ENCODE results near the gene CARS2. TPM values are rescaled to one million over a fixed set of nuclear protein-coding genes. Genes with fewer than 3 reads are reported as not detected.
"Not testable (repeated sequence)": the region's sequence is repeated elsewhere in the genome, so short reads cannot be mapped to it uniquely, and the experiment has no call there.

Gene CARS2
- total RNA-seq, 3 donors from 2014 or later (not counting 1 experiment from before 2014, with no cell fraction given), result 65.3 to 77.3 (median 73.0) TPM

DNA sequence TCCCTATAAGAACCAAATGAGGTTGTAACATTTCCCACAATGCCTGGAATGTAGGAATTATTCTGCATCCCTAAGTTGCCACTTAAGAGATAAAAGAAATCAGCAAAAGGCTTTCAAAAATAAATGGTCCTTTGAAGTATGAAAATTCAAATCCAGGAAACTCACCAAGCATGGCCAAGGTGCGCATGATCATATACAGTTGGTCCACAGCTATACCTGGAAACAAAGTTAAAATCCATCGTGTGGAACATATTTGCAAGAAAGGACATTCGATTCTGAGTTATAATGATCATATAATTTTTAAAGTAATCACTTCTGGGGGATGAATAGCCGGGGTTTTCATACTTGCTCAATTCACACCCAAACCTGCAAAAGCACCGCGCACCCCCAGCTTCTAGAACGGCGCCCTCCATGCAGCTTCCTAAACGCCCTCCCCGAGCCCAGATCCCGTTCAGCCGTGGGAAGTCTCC is 525 bp downstream of the CARS2 start:
- Histone ChIP-seq H3K4me3 (ENCODE audit: low read length) (peak overlapping the region; percentile 68), H3K4me1 (ENCODE audit: control insufficient read depth, insufficient read depth, low read length) (peaks cover 19% of the 10 kb centered on the region), H3K9me3 (ENCODE audit: control insufficient read depth, insufficient read depth, low read length) (no peaks in the 10 kb centered on the region), H3K36me3 (ENCODE audit: control insufficient read depth, insufficient read depth, low read length) (peaks cover 14% of the 10 kb centered on the region), H3K27ac (ENCODE audit: low read length) (peak overlapping the region; percentile 28), H3K27me3 (ENCODE audit: control insufficient read depth, insufficient read depth, low read length) (no peaks in the 10 kb centered on the region)
- TF ChIP-seq, protein P1, sequence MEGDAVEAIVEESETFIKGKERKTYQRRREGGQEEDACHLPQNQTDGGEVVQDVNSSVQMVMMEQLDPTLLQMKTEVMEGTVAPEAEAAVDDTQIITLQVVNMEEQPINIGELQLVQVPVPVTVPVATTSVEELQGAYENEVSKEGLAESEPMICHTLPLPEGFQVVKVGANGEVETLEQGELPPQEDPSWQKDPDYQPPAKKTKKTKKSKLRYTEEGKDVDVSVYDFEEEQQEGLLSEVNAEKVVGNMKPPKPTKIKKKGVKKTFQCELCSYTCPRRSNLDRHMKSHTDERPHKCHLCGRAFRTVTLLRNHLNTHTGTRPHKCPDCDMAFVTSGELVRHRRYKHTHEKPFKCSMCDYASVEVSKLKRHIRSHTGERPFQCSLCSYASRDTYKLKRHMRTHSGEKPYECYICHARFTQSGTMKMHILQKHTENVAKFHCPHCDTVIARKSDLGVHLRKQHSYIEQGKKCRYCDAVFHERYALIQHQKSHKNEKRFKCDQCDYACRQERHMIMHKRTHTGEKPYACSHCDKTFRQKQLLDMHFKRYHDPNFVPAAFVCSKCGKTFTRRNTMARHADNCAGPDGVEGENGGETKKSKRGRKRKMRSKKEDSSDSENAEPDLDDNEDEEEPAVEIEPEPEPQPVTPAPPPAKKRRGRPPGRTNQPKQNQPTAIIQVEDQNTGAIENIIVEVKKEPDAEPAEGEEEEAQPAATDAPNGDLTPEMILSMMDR (IDR thresholded peaks at IDR 0.05), result no peak
- intact Hi-C loops (cut with micrococcal nuclease), result no loop called here
- Mint-ChIP-seq H3K36me3 (no peaks in the 10 kb centered on the region), H3K4me1 (peaks cover 25 to 38% of the 10 kb centered on the region in 2 donors), H3K27me3 (ENCODE audit: low read depth in 2 of 2) (no peaks in the 10 kb centered on the region), H3K27ac (peak overlapping the region; percentile 73 to 84), H3K9me3 (no peaks in the 10 kb centered on the region), H3K4me3 (peak overlapping the region; percentile 91)
- DNase-seq (no peak), ATAC-seq (no peak)
- 6% methylated on average over 11 of the region's 12 CpGs for WGBS (ENCODE audit: insufficient coverage)

DNA sequence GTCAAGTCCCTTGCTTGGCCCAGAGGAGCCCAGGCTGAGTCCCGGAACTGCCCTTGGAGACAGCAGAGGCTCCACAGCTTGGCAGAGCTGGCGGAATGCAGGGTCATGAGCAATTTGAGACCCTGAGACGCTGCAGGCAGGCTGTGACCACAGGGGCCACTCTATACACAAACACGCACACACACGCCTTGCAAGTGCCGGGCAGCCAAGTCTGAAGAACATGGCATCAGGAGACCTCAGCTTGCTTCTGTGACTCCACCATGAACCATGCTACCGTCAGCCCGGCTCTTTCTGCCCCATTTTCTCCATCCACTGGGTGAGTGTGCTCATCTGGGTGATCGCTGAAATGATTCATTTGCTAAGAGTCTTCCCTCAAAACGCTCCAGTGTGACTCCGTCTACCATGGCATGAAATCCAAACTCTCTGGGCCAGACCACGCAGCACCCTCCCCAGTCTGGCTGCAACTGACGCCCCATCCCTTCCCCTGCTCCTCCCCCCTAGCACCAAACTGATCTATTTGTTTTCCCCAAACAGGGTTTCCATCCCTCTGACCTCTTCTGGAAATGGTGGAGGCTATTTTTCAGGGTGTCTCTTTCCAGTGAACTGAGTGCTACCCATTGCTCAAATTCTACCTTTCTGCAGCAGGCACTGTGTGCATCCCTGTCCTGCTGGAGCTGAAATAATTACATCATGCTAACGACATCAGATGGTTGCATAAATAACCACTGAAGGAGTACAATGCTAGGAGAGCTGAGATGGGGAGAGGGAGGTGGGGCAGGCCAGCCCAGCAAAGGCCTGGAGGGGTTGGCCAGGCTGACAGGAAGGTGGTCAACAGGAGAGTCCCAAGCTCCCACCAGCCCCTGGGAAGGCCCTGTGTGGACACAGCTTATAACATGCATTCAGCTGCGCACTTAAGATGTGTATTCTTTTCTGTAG is 3.1 kb downstream of the CARS2 start:
- Histone ChIP-seq H3K9me3 (ENCODE audit: control insufficient read depth, insufficient read depth, low read length) (no peaks in the 10 kb centered on the region), H3K4me1 (ENCODE audit: control insufficient read depth, insufficient read depth, low read length) (peaks cover 24% of the 10 kb centered on the region), H3K36me3 (ENCODE audit: control insufficient read depth, insufficient read depth, low read length) (peaks cover 32% of the 10 kb centered on the region), H3K27ac (ENCODE audit: low read length) (no peak overlapping the region), H3K4me3 (ENCODE audit: low read length) (no peak overlapping the region), H3K27me3 (ENCODE audit: control insufficient read depth, insufficient read depth, low read length) (no peaks in the 10 kb centered on the region)
- H3K27me3 Mint-ChIP-seq (ENCODE audit: low read depth in 2 of 2), result no peaks in the 10 kb centered on the region
- H3K4me3 Mint-ChIP-seq, result no peak overlapping the region
- no peak for ATAC-seq
- no peaks in the 10 kb centered on the region for H3K9me3 Mint-ChIP-seq
- DNase-seq, result no peak
- intact Hi-C loops (cut with micrococcal nuclease), result no loop called here
- peaks cover 36 to 51% of the 10 kb centered on the region in 2 donors for H3K4me1 Mint-ChIP-seq
- TF ChIP-seq, protein P1 (IDR thresholded peaks at IDR 0.05), result no peak
- H3K27ac Mint-ChIP-seq, result no peak overlapping the region
- WGBS (ENCODE audit: insufficient coverage), result 94% methylated on average over 14 of the region's 15 CpGs
- H3K36me3 Mint-ChIP-seq, result peaks cover 8% of the 10 kb centered on the region

DNA sequence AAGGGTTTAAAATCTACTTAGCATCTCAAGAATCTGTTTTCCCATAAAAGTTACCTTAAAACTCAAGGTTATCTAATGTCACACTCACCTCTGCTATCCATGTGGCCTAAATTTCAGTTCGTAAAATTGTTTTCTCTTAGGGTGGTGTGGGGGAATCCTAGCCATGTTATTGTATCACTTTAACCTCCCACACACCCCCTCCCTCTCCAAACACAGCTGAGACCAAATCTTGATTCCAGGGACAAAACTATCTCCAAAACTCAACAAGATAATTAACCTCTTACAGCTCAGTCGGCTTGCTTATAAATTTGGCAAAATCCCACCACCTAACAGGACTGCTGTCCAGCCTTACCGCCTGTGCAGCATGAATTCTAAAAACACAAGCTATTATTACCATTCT is 3.8 kb downstream of the CARS2 start:
- Mint-ChIP-seq H3K36me3 (peaks cover 8% of the 10 kb centered on the region), H3K4me1 (peaks cover 37 to 48% of the 10 kb centered on the region in 2 donors), H3K27ac (no peak overlapping the region), H3K27me3 (ENCODE audit: low read depth in 2 of 2) (no peaks in the 10 kb centered on the region), H3K9me3 (no peaks in the 10 kb centered on the region), H3K4me3 (no peak overlapping the region)
- Histone ChIP-seq H3K27me3 (ENCODE audit: control insufficient read depth, insufficient read depth, low read length) (no peaks in the 10 kb centered on the region), H3K9me3 (ENCODE audit: control insufficient read depth, insufficient read depth, low read length) (no peaks in the 10 kb centered on the region), H3K36me3 (ENCODE audit: control insufficient read depth, insufficient read depth, low read length) (peaks cover 40% of the 10 kb centered on the region), H3K4me3 (ENCODE audit: low read length) (no peak overlapping the region), H3K4me1 (ENCODE audit: control insufficient read depth, insufficient read depth, low read length) (peaks cover 24% of the 10 kb centered on the region), H3K27ac (ENCODE audit: low read length) (no peak overlapping the region)
- TF ChIP-seq, protein P1 (IDR thresholded peaks at IDR 0.05), result no peak
- no peak for DNase-seq
- intact Hi-C loops (cut with micrococcal nuclease), result no loop called here
- ATAC-seq, result no peak
- WGBS (ENCODE audit: insufficient coverage), result 87% methylated on average over 2 of the region's 3 CpGs

DNA sequence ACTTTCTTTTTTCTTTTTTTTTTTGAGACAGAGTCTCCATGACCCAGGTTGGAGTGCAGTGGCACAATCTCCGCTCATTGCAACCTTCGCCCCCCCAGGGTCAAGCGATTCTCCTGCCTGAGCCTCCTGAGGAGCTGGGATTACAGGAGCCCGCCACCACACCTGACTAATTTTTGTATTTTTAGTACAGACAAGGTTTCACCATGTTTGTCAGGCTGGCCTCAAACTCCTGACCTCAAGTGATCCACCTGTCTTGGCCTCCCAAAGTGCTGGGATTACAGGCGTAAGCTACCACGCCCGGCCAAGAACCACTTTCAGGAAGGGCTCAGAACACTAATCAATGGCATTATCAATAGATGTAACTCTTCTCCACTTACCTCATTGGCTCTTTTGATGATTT is 4.9 kb downstream of the CARS2 start:
- H3K27ac ChIP-seq (ENCODE audit: low read length); H3K36me3 Mint-ChIP-seq; H3K27ac Mint-ChIP-seq; H3K27me3 Mint-ChIP-seq (ENCODE audit: low read depth in 2 of 2); H3K4me3 ChIP-seq (ENCODE audit: low read length); H3K27me3 ChIP-seq (ENCODE audit: control insufficient read depth, insufficient read depth, low read length); H3K9me3 Mint-ChIP-seq; H3K4me3 Mint-ChIP-seq; DNase-seq; intact Hi-C loops (cut with micrococcal nuclease); H3K9me3 ChIP-seq (ENCODE audit: control insufficient read depth, insufficient read depth, low read length); ATAC-seq: not testable (repeated sequence)
- 96% methylated on average over 7 of the region's 7 CpGs for WGBS (ENCODE audit: insufficient coverage)
- H3K36me3 ChIP-seq (ENCODE audit: control insufficient read depth, insufficient read depth, low read length), result peaks cover 48% of the 10 kb centered on the region
- H3K4me1 ChIP-seq (ENCODE audit: control insufficient read depth, insufficient read depth, low read length), result peaks cover 16% of the 10 kb centered on the region
- peaks cover 29 to 40% of the 10 kb centered on the region in 2 donors for H3K4me1 Mint-ChIP-seq

All from natural killer cell (primary cell).